GM13976 (cell line): ENCODE measurements around the gene TTBK1.

Experiments used
- DNase-seq: peaks from one replicate; pipeline ENCODE4 v3.0.0; 2012; ENCODE audit warnings: low spot score
- in situ Hi-C: fragments of 300-500 bp; cut with MboI; formaldehyde crosslinking; loops from one replicate; pipeline ENCODE4 v1.12.0; 2022; ENCODE audit warnings: low sequenced_read_pairs, mixed read lengths, inconsistent platforms; ENCODE audit not compliant: unreplicated experiment
- TF ChIP-seq, protein P1 (sequence below): IDR thresholded peaks from 2 replicates; pipeline ENCODE4 v1.5.1; 2012; ENCODE audit warnings: borderline replicate concordance, mild to moderate bottlenecking; ENCODE audit not compliant: insufficient read depth; ENCODE audit errors: extremely low read depth, missing control alignments, control extremely low read depth

TTBK1 gene

GRCh38 chr6:43277643-43278523 is 34.6 kb downstream of the TTBK1 start:
- DNase-seq = no peak
- in situ Hi-C loops = no loop called here
- TF ChIP-seq, protein P1, sequence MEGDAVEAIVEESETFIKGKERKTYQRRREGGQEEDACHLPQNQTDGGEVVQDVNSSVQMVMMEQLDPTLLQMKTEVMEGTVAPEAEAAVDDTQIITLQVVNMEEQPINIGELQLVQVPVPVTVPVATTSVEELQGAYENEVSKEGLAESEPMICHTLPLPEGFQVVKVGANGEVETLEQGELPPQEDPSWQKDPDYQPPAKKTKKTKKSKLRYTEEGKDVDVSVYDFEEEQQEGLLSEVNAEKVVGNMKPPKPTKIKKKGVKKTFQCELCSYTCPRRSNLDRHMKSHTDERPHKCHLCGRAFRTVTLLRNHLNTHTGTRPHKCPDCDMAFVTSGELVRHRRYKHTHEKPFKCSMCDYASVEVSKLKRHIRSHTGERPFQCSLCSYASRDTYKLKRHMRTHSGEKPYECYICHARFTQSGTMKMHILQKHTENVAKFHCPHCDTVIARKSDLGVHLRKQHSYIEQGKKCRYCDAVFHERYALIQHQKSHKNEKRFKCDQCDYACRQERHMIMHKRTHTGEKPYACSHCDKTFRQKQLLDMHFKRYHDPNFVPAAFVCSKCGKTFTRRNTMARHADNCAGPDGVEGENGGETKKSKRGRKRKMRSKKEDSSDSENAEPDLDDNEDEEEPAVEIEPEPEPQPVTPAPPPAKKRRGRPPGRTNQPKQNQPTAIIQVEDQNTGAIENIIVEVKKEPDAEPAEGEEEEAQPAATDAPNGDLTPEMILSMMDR = no peak

GRCh38 chr6:43278524-43279078 is 35.3 kb downstream of the TTBK1 start:
- TF ChIP-seq, protein P1 = no peak
- no peak for DNase-seq
- in situ Hi-C loops = no loop called here

- TF ChIP-seq, protein P1 = no peak
- in situ Hi-C loops = no loop called here
- DNase-seq = no peak
These were observed 37.0 kb downstream of the TTBK1 start for GRCh38 chr6:43280234-43280633.

DNA sequence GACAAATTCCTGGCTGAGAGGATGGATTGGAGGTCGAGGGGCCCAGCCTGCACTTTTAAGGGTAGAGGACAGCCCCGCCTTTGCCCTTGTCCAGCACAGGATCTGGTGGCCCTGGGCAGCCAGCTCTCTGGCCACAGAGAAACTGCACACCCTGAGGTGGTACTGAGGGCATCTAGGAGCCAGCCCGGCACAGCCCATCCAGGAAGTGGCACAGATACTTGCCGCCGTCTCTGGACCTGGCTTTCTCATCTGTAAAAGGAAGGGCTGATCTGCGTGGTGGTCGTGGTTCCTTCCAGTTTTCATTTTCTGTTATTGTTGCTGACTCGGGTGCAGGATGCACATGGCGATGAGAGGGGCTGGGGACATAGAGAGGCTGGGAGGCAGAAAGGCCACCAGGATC is 38.8 kb downstream of the TTBK1 start:
- TF ChIP-seq, protein P1 = no peak

DNA sequence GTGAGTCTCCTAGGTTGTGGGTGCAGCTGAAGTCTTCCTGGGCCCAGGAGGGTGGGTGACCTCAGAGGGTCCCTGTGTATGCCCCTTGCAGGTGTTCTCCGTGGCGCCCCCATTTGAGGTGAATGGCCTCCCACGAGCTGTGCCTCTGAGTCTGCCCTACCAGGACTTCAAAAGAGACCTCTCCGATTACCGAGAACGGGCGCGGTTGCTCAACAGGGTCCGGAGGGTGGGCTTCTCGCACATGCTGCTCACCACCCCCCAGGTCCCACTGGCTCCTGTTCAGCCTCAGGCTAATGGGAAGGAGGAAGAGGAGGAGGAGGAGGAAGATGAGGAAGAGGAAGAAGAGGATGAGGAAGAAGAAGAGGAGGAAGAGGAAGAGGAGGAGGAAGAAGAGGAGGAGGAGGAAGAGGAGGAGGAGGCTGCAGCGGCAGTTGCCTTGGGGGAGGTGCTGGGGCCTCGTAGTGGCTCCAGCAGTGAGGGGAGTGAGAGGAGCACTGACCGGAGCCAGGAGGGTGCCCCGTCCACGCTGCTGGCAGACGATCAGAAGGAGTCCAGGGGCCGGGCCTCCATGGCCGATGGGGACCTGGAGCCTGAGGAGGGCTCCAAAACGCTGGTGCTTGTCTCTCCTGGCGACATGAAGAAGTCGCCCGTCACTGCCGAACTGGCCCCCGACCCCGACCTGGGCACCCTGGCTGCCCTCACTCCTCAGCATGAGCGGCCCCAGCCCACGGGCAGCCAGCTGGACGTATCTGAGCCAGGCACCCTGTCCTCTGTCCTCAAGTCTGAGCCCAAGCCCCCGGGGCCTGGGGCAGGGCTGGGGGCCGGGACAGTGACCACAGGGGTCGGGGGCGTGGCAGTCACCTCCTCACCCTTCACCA is 39.6 kb downstream of the TTBK1 start:
- no peak for DNase-seq
- TF ChIP-seq, protein P1 = no peak
- in situ Hi-C loops = no loop called here

More for the DNA sequence above, 38.8 kb downstream of the TTBK1 start:
- in situ Hi-C loops = no loop called here
- no peak for DNase-seq

DNA sequence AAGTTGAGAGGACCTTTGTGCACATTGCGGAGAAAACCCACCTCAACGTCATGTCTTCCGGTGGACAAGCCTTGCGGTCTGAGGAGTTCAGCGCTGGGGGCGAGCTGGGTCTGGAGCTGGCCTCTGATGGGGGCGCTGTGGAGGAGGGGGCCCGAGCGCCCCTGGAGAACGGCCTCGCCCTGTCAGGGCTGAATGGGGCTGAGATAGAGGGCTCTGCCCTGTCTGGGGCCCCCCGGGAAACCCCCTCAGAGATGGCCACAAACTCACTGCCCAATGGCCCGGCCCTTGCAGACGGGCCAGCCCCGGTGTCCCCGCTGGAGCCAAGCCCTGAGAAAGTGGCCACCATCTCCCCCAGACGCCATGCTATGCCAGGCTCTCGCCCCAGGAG is 40.2 kb downstream of the TTBK1 start:
- TF ChIP-seq, protein P1 = no peak
- in situ Hi-C loops = no loop called here
- DNase-seq = no peak
